Measurements from ENCODE around the gene PACSIN2.

PACSIN2 gene

GRCh38 chr22:42855211-42855610 lies 159.7 kb downstream of the PACSIN2 start:
- H3K27ac ChIP-seq (ENCODE audit: low read length) = no peak overlapping the region
- no peaks in the 10 kb centered on the region for H3K36me3 ChIP-seq (replicated peaks; ENCODE audit: insufficient read depth, low read length)
- peaks cover 5% of the 10 kb centered on the region; the same call in 1 of the 2 replicates for H4K20me1 ChIP-seq (ENCODE audit: insufficient read depth, low read length)
- peaks cover 62% of the 10 kb centered on the region for H3K79me2 ChIP-seq (ENCODE audit: low read length)
- no peaks in the 10 kb centered on the region for H3K27me3 ChIP-seq (replicated peaks; ENCODE audit: insufficient read depth, low read length)
- no peaks in the 10 kb centered on the region for H3F3A ChIP-seq (ENCODE audit: insufficient read depth, low read length)
- no peak overlapping the region for H3K9ac ChIP-seq (ENCODE audit: low read length)
- no peaks in the 10 kb centered on the region for H3K9me2 ChIP-seq (replicated peaks; ENCODE audit: insufficient read depth, low read length)
- no peaks in the 10 kb centered on the region for H3K9me3 ChIP-seq (replicated peaks; ENCODE audit: insufficient read depth, low read length)
- TF ChIP-seq EZH2 (optimal IDR thresholded peaks at IDR 0.05; ENCODE audit: low read depth, low read length) (no peak), EZH2phosphoT487 (IDR thresholded peaks at IDR 0.05; ENCODE audit: low read length) (no peak)
- TF ChIP-seq, protein P1, sequence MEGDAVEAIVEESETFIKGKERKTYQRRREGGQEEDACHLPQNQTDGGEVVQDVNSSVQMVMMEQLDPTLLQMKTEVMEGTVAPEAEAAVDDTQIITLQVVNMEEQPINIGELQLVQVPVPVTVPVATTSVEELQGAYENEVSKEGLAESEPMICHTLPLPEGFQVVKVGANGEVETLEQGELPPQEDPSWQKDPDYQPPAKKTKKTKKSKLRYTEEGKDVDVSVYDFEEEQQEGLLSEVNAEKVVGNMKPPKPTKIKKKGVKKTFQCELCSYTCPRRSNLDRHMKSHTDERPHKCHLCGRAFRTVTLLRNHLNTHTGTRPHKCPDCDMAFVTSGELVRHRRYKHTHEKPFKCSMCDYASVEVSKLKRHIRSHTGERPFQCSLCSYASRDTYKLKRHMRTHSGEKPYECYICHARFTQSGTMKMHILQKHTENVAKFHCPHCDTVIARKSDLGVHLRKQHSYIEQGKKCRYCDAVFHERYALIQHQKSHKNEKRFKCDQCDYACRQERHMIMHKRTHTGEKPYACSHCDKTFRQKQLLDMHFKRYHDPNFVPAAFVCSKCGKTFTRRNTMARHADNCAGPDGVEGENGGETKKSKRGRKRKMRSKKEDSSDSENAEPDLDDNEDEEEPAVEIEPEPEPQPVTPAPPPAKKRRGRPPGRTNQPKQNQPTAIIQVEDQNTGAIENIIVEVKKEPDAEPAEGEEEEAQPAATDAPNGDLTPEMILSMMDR (IDR thresholded peaks at IDR 0.05; ENCODE audit: low read length) = no peak
- H3K4me3 ChIP-seq (ENCODE audit: low read length) = no peak overlapping the region
- no peak overlapping the region for H3K4me2 ChIP-seq (ENCODE audit: low read depth, low read length)
- DNase-seq = no peak
- peaks cover 3% of the 10 kb centered on the region; the same call in 1 of the 2 replicates for H3K4me1 ChIP-seq (ENCODE audit: low read length)
- H2AFZ ChIP-seq (ENCODE audit: low read length) = no peak overlapping the region

- TF ChIP-seq EZH2phosphoT487 (IDR thresholded peaks at IDR 0.05; ENCODE audit: low read length) (no peak), EZH2 (optimal IDR thresholded peaks at IDR 0.05; ENCODE audit: low read depth, low read length) (no peak)
- TF ChIP-seq, protein P1 (IDR thresholded peaks at IDR 0.05; ENCODE audit: low read length) = no peak
- Histone ChIP-seq H3F3A (ENCODE audit: insufficient read depth, low read length) (no peaks in the 10 kb centered on the region), H4K20me1 (ENCODE audit: insufficient read depth, low read length) (peaks cover 5% of the 10 kb centered on the region; the same call in 1 of the 2 replicates), H3K36me3 (replicated peaks; ENCODE audit: insufficient read depth, low read length) (no peaks in the 10 kb centered on the region), H3K9me2 (replicated peaks; ENCODE audit: insufficient read depth, low read length) (no peaks in the 10 kb centered on the region), H3K79me2 (ENCODE audit: low read length) (peaks cover 60% of the 10 kb centered on the region), H3K4me2 (ENCODE audit: low read depth, low read length) (no peak overlapping the region), H3K9me3 (replicated peaks; ENCODE audit: insufficient read depth, low read length) (no peaks in the 10 kb centered on the region), H3K27ac (ENCODE audit: low read length) (no peak overlapping the region), H3K4me3 (ENCODE audit: low read length) (no peak overlapping the region), H3K27me3 (replicated peaks; ENCODE audit: insufficient read depth, low read length) (no peaks in the 10 kb centered on the region), H2AFZ (ENCODE audit: low read length) (no peak overlapping the region), H3K4me1 (ENCODE audit: low read length) (no peaks in the 10 kb centered on the region), H3K9ac (ENCODE audit: low read length) (no peak overlapping the region)
- DNase-seq = no peak
These were observed 165.9 kb downstream of the PACSIN2 start for GRCh38 chr22:42848941-42849550.

GRCh38 chr22:42847110-42847509 lies 167.8 kb downstream of the PACSIN2 start:
- Histone ChIP-seq H3K79me2 (ENCODE audit: low read length) (peaks cover 41% of the 10 kb centered on the region), H3K9me3 (replicated peaks; ENCODE audit: insufficient read depth, low read length) (no peaks in the 10 kb centered on the region), H4K20me1 (ENCODE audit: insufficient read depth, low read length) (peaks cover 5% of the 10 kb centered on the region; the same call in 1 of the 2 replicates), H3K27ac (ENCODE audit: low read length) (no peak overlapping the region), H2AFZ (ENCODE audit: low read length) (no peak overlapping the region), H3K4me2 (ENCODE audit: low read depth, low read length) (no peak overlapping the region), H3K4me3 (ENCODE audit: low read length) (no peak overlapping the region), H3K36me3 (replicated peaks; ENCODE audit: insufficient read depth, low read length) (no peaks in the 10 kb centered on the region), H3F3A (ENCODE audit: insufficient read depth, low read length) (no peaks in the 10 kb centered on the region), H3K9me2 (replicated peaks; ENCODE audit: insufficient read depth, low read length) (no peaks in the 10 kb centered on the region), H3K9ac (ENCODE audit: low read length) (no peak overlapping the region), H3K27me3 (replicated peaks; ENCODE audit: insufficient read depth, low read length) (no peaks in the 10 kb centered on the region), H3K4me1 (ENCODE audit: low read length) (no peaks in the 10 kb centered on the region)
- TF ChIP-seq EZH2phosphoT487 (IDR thresholded peaks at IDR 0.05; ENCODE audit: low read length) (no peak), EZH2 (optimal IDR thresholded peaks at IDR 0.05; ENCODE audit: low read depth, low read length) (no peak)
- TF ChIP-seq, protein P1 (IDR thresholded peaks at IDR 0.05; ENCODE audit: low read length) = no peak
- no peak for DNase-seq

Data from MM.1S (cell line).